ENCODE measurements around the gene NLRP1.

DNA sequence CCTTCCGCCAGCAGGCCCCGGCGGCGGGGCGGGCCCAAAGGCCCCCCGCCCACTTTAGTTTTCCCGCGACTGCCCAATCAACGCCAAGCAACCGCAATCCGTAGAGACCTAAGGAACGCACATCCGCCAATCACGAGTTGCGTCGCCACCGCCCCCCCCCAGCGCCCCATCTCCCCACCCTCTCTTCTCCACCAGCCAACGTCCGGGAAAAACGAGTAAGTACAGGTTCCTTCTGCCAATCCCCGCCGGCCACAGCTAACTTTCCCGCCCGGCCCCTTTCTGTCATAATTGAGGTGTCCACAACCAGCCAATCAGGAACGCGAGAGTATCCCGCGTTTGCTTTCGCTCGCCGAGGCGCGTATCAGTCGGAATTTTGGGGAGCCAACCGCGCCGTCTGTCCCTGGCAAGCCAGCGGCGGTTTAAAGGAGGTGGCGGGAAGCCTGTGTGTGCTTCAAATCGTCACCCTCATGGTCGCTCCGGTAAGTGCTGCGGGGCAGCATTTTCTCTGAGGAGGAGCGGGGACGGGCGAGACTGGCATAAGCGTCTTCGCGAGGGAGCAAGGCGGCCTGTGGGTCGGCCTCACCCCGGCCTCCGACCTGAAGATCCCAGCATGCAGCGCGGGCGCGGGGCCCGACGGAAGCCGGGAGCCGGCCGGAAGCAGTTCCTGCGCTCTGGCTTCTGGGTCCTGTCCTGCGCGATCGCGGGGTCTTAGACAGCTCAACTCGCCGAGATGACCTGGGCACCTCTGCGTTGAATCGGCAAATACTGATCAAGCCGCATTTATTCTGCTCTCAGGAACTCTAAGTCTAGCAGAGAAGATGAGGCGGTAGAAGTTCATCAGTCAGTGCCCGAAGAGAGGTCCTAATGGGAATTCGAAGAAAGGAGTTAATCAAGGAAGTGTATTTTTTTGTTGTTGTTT, 97.8 kb downstream of the NLRP1 start, which contains the start of gene MIS12:
- TF ChIP-seq, protein P1, sequence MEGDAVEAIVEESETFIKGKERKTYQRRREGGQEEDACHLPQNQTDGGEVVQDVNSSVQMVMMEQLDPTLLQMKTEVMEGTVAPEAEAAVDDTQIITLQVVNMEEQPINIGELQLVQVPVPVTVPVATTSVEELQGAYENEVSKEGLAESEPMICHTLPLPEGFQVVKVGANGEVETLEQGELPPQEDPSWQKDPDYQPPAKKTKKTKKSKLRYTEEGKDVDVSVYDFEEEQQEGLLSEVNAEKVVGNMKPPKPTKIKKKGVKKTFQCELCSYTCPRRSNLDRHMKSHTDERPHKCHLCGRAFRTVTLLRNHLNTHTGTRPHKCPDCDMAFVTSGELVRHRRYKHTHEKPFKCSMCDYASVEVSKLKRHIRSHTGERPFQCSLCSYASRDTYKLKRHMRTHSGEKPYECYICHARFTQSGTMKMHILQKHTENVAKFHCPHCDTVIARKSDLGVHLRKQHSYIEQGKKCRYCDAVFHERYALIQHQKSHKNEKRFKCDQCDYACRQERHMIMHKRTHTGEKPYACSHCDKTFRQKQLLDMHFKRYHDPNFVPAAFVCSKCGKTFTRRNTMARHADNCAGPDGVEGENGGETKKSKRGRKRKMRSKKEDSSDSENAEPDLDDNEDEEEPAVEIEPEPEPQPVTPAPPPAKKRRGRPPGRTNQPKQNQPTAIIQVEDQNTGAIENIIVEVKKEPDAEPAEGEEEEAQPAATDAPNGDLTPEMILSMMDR (IDR thresholded peaks at IDR 0.05) = no peak
- peak; percentile 53 to 90 (median 89) for TF ChIP-seq POLR2AphosphoS5 (IDR thresholded peaks at IDR 0.05)
- TF ChIP-seq EP300 (IDR thresholded peaks at IDR 0.05) = no peak
- TF ChIP-seq POLR2A (IDR thresholded peaks at IDR 0.05) = peak in 2 of 4 donors; percentile 68 to 77

All from stomach (tissue), 4 donors.